GM18870 (cell line): ENCODE results near the gene NHLRC4.

Source experiments
- ATAC-seq: cut with Tn5 transposase; IDR thresholded peaks from one replicate; pipeline ENCODE4 v1.9.1; 2021; ENCODE audit warnings: moderate library complexity; ENCODE audit not compliant: unreplicated experiment

NHLRC4 gene

GRCh38 chr16:530111-530817 is 36.5 kb upstream of the NHLRC4 start:
- no peak for ATAC-seq

- ATAC-seq, result no peak
Observed at GRCh38 chr16:531494-532125, 35.2 kb upstream of the NHLRC4 start.

- ATAC-seq, result no peak
Observed at GRCh38 chr16:533391-534123, 33.2 kb upstream of the NHLRC4 start.

GRCh38 chr16:534135-534534 is 32.7 kb upstream of the NHLRC4 start:
- no peak for ATAC-seq

GRCh38 chr16:534856-535445 is 31.9 kb upstream of the NHLRC4 start:
- ATAC-seq, result no peak

GRCh38 chr16:535446-536405 is 31.1 kb upstream of the NHLRC4 start:
- no peak for ATAC-seq

GRCh38 chr16:536746-537145 is 30.1 kb upstream of the NHLRC4 start:
- no peak for ATAC-seq

- ATAC-seq, result no peak
Observed at GRCh38 chr16:537415-538335, 29.1 kb upstream of the NHLRC4 start.

GRCh38 chr16:539901-540530 is 26.8 kb upstream of the NHLRC4 start:
- ATAC-seq, result no peak

GRCh38 chr16:540645-541340 is 26.0 kb upstream of the NHLRC4 start:
- no peak for ATAC-seq

GRCh38 chr16:543301-544164 is 23.3 kb upstream of the NHLRC4 start:
- ATAC-seq, result no peak

GRCh38 chr16:544517-544916 is 22.3 kb upstream of the NHLRC4 start:
- ATAC-seq, result no peak

GRCh38 chr16:546909-547770 is 19.7 kb upstream of the NHLRC4 start:
- ATAC-seq, result no peak

GRCh38 chr16:548586-548985 is 18.2 kb upstream of the NHLRC4 start:
- ATAC-seq, result no peak

- no peak for ATAC-seq
Observed at GRCh38 chr16:549544-550263, 17.1 kb upstream of the NHLRC4 start.

GRCh38 chr16:551210-551609 is 15.6 kb upstream of the NHLRC4 start:
- ATAC-seq, result no peak
